IPS-NIHi7 (cell line): ENCODE data around the gene USP17L15.
"Not testable (repeated sequence)": the region's sequence is repeated elsewhere in the genome, so short reads cannot be mapped to it uniquely, and the experiment has no call there.

Experiments
- DNase-seq: peaks from one replicate; pipeline ENCODE4 v3.0.0; 2012; ENCODE audit warnings: mixed read lengths; ENCODE audit errors: extremely low spot score

USP17L15 gene

GRCh38 chr4:9234085-9234484 lies at the start of gene USP17L15:
TSS of gene USP17L15 (plus strand) at chr4:9234385. CDS start at chr4:9234385, 0 bp downstream.
- DNase-seq: not testable (repeated sequence)

- DNase-seq: not testable (repeated sequence)
These were observed 23.8 kb upstream of the USP17L15 start, which contains the start of gene USP17L10 for GRCh38 chr4:9210357-9210756. TSS of gene USP17L10 (plus strand) at chr4:9210657. CDS start at chr4:9210657, 0 bp downstream.

GRCh38 chr4:9214701-9215100 lies 19.5 kb upstream of the USP17L15 start:
- DNase-seq: not testable (repeated sequence)

- DNase-seq: not testable (repeated sequence)
These were observed 19.1 kb upstream of the USP17L15 start, which contains the start of gene USP17L11 for GRCh38 chr4:9215105-9215504. TSS of gene USP17L11 (plus strand) at chr4:9215405. CDS start at chr4:9215405, 0 bp downstream.

- DNase-seq: not testable (repeated sequence)
These were observed 14.3 kb upstream of the USP17L15 start, which contains the start of gene USP17L12 for GRCh38 chr4:9219852-9220251. TSS of gene USP17L12 (plus strand) at chr4:9220152. CDS start at chr4:9220152, 0 bp downstream.

GRCh38 chr4:9224596-9224995 lies 9.6 kb upstream of the USP17L15 start, which contains the start of gene USP17L13:
TSS of gene USP17L13 (plus strand) at chr4:9224896. CDS start at chr4:9224896, 0 bp downstream.
- not testable (repeated sequence) for DNase-seq

- DNase-seq: not testable (repeated sequence)
These were observed 3.9 kb upstream of the USP17L15 start for GRCh38 chr4:9230249-9230648.

GRCh38 chr4:9238461-9238860 lies 4.3 kb downstream of the USP17L15 start:
- DNase-seq: not testable (repeated sequence)

GRCh38 chr4:9243579-9243978 lies 9.4 kb downstream of the USP17L15 start, which contains the start of gene USP17L17:
TSS of gene USP17L17 (plus strand) at chr4:9243879. CDS start at chr4:9243879, 0 bp downstream.
- DNase-seq: not testable (repeated sequence)

- not testable (repeated sequence) for DNase-seq
These were observed 13.9 kb downstream of the USP17L15 start, which contains the start of gene USP17L18 for GRCh38 chr4:9247953-9248680. TSS of gene USP17L18 (plus strand) at chr4:9248630. CDS start at chr4:9248630, 0 bp downstream.

- DNase-seq: not testable (repeated sequence)
These were observed 18.9 kb downstream of the USP17L15 start, which contains the start of gene USP17L19 for GRCh38 chr4:9253078-9253477. TSS of gene USP17L19 (plus strand) at chr4:9253378. CDS start at chr4:9253378, 0 bp downstream.

GRCh38 chr4:9257824-9258223 lies 23.6 kb downstream of the USP17L15 start, which contains the start of gene USP17L20:
TSS of gene USP17L20 (plus strand) at chr4:9258124. CDS start at chr4:9258124, 0 bp downstream.
- DNase-seq: not testable (repeated sequence)

- DNase-seq: not testable (repeated sequence)
These were observed 28.4 kb downstream of the USP17L15 start, which contains the start of gene USP17L21 for GRCh38 chr4:9262572-9262971. TSS of gene USP17L21 (plus strand) at chr4:9262872. CDS start at chr4:9262872, 0 bp downstream.

GRCh38 chr4:9267319-9267718 lies 33.1 kb downstream of the USP17L15 start, which contains the start of gene USP17L22:
TSS of gene USP17L22 (plus strand) at chr4:9267619. CDS start at chr4:9267619, 0 bp downstream.
- not testable (repeated sequence) for DNase-seq

- DNase-seq: not testable (repeated sequence)
These were observed 37.5 kb downstream of the USP17L15 start for GRCh38 chr4:9271719-9272118.
